Measurements from ENCODE around the gene TSPAN16. TPM values are rescaled to one million over a fixed set of nuclear protein-coding genes. Genes with fewer than 3 reads are reported as not detected.

The TSPAN16 gene
- total and polyA plus RNA-seq, 2 of the 13 experiments (the other 11 are each of a cell fraction or from before 2014, with no cell fraction given), result not detected

GRCh38 chr19:11363881-11364280 lies 67.9 kb downstream of the TSPAN16 start:
- in situ Hi-C loops (cut with HindIII; ENCODE audit: extremely low pct_ligation_motif_present, low pct_unique_long_range_greater_than_20kb) (no loop called here), intact Hi-C loops (cut with micrococcal nuclease; ENCODE audit: unreplicated experiment) (no loop called here)
- TF ChIP-seq ZNF768 (CRISPR knock-in tag; IDR thresholded peaks at IDR 0.05) (no peak), HNF4G (IDR thresholded peaks at IDR 0.05; ENCODE audit: borderline replicate concordance, low read depth, low read length) (no peak), HNF4G (CRISPR knock-in tag; IDR thresholded peaks at IDR 0.05; ENCODE audit: borderline replicate concordance, low read depth) (no peak), ZNF350 (CRISPR knock-in tag; IDR thresholded peaks at IDR 0.05; ENCODE audit: borderline replicate concordance, low read depth) (no peak), JUNB (CRISPR knock-in tag; IDR thresholded peaks at IDR 0.05; ENCODE audit: borderline replicate concordance) (no peak), CSRNP1 (CRISPR knock-in tag; IDR thresholded peaks at IDR 0.05) (no peak), ZSCAN29 (CRISPR knock-in tag; conservative IDR thresholded peaks at IDR 0.05) (no peak), ARID4A (CRISPR knock-in tag; IDR thresholded peaks at IDR 0.05; ENCODE audit: borderline replicate concordance) (no peak), KAT7 (CRISPR knock-in tag; IDR thresholded peaks at IDR 0.05; ENCODE audit: borderline replicate concordance) (no peak), GATAD2A (CRISPR knock-in tag; IDR thresholded peaks at IDR 0.05) (no peak), ISL2 (CRISPR knock-in tag; IDR thresholded peaks at IDR 0.05) (no peak), SRY (CRISPR knock-in tag; IDR thresholded peaks at IDR 0.05) (no peak), WIZ (CRISPR knock-in tag; IDR thresholded peaks at IDR 0.05) (no peak)
- TF ChIP-seq, protein P1, sequence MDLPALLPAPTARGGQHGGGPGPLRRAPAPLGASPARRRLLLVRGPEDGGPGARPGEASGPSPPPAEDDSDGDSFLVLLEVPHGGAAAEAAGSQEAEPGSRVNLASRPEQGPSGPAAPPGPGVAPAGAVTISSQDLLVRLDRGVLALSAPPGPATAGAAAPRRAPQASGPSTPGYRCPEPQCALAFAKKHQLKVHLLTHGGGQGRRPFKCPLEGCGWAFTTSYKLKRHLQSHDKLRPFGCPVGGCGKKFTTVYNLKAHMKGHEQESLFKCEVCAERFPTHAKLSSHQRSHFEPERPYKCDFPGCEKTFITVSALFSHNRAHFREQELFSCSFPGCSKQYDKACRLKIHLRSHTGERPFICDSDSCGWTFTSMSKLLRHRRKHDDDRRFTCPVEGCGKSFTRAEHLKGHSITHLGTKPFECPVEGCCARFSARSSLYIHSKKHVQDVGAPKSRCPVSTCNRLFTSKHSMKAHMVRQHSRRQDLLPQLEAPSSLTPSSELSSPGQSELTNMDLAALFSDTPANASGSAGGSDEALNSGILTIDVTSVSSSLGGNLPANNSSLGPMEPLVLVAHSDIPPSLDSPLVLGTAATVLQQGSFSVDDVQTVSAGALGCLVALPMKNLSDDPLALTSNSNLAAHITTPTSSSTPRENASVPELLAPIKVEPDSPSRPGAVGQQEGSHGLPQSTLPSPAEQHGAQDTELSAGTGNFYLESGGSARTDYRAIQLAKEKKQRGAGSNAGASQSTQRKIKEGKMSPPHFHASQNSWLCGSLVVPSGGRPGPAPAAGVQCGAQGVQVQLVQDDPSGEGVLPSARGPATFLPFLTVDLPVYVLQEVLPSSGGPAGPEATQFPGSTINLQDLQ (CRISPR knock-in tag; IDR thresholded peaks at IDR 0.05), result no peak
- Histone ChIP-seq H3K4me3 (replicated peaks in 1 of 3; ENCODE audit: insufficient read depth in 1 of 3, low read depth in 2 of 3, low read length in 3 of 3) (no peak overlapping the region), H3K27me3 (ENCODE audit: control insufficient read depth in 1 of 2, insufficient read depth in 2 of 2, low read length in 2 of 2) (no peaks in the 10 kb centered on the region), H3K4me2 (ENCODE audit: low read depth, low read length) (no peak overlapping the region), H3K4me1 (ENCODE audit: insufficient read depth, low read length) (0 out of 2 replicates have a peak, but pooled peaks cover 4% of the 10 kb centered on the region), H2AFZ (ENCODE audit: low read length) (no peak overlapping the region), H3K27ac (ENCODE audit: extremely low read length, insufficient read depth, low read length) (no peak overlapping the region), H3K36me3 (replicated peaks in 1 of 2; ENCODE audit: control insufficient read depth in 1 of 2, insufficient read depth in 2 of 2, low read length in 2 of 2) (peaks cover 5 to 6% of the 10 kb centered on the region in 2 experiments; a peak in 3 of 5 replicates), H4K20me1 (ENCODE audit: insufficient read depth, low read length) (no peaks in the 10 kb centered on the region), H3K79me2 (ENCODE audit: insufficient read depth, low read length) (no peaks in the 10 kb centered on the region), H3K9ac (ENCODE audit: insufficient read depth, low read depth, low read length) (no peak overlapping the region), H3K9me3 (ENCODE audit: low read length) (no peaks in the 10 kb centered on the region)
- FAIRE-seq (no peak), ATAC-seq (no peak), DNase-seq (ENCODE audit: low spot score) (no peak)
- CTCF ChIA-PET (ENCODE audit: low intra/inter-chr PET ratio, low total read pairs), result no interaction called here
- POLR2A ChIA-PET, result interaction anchor here (1.7 kb wide), 1 partner anchor 11 kb away, joined by 4 read pairs; no protein-coding TSS in a partner anchor
- BruUV-seq (replicated peaks), result no TSS peak
- 93% methylated on average over 7 of the region's 10 CpGs for WGBS (ENCODE audit: low lambda C conversion rate)
